ENCODE results near the gene EFNA1. TPM values are rescaled to one million over a fixed set of nuclear protein-coding genes. Genes with fewer than 3 reads are reported as not detected.

EFNA1 gene
- total RNA-seq, 1 experiment from 2014 or later, result 19.7 TPM

GRCh38 chr1:155127967-155128754 lies 485 bp downstream of the EFNA1 start:
- no TSS peak for BruUV-seq (replicated peaks)
- DNase-seq (ENCODE audit: low read depth, low spot score) (no peak), ATAC-seq (peak; percentile 4)
- no peak for TF ChIP-seq SP1 (IDR thresholded peaks at IDR 0.05; ENCODE audit: low read depth)
- TF ChIP-seq EZH2phosphoT487 (IDR thresholded peaks at IDR 0.05; ENCODE audit: borderline replicate concordance), result no peak
- no peak for TF ChIP-seq CEBPB (IDR thresholded peaks at IDR 0.05; ENCODE audit: low read depth)
- TF ChIP-seq SRF (IDR thresholded peaks at IDR 0.05; ENCODE audit: low read depth), result no peak
- TF ChIP-seq POLR2A (IDR thresholded peaks at IDR 0.05; ENCODE audit: borderline replicate concordance, extremely low read depth, insufficient read depth, insufficient read length), result no peak
- TF ChIP-seq POLR2AphosphoS5 (IDR thresholded peaks at IDR 0.05; ENCODE audit: low read depth, low read length), result no peak
- no peak for TF ChIP-seq FOSL1 (IDR thresholded peaks at IDR 0.05; ENCODE audit: low read depth)
- TF ChIP-seq EGR1 (IDR thresholded peaks at IDR 0.05; ENCODE audit: low read depth), result no peak
- peaks cover 41% of the 10 kb centered on the region for H3K79me2 ChIP-seq (ENCODE audit: insufficient read depth, low read length)
- H3K4me3 ChIP-seq (replicated peaks in 1 of 2; ENCODE audit: low read depth in 1 of 2, low read length in 2 of 2), result peak overlapping the region; percentile 70 to 97
- intact Hi-C loops (cut with micrococcal nuclease), result loop anchor here (2.0 kb wide), 1 partner anchor 33 kb away; no protein-coding TSS in a partner anchor
- H3K27me3 ChIP-seq (ENCODE audit: insufficient read depth, low read length), result no peaks in the 10 kb centered on the region
- H3K4me2 ChIP-seq (ENCODE audit: low read length), result peak overlapping the region; percentile 99
- no peaks in the 10 kb centered on the region for H3K9me3 ChIP-seq (ENCODE audit: control insufficient read depth in 1 of 2, insufficient read depth in 1 of 2, low read depth in 1 of 2, low read length in 2 of 2)
- peak overlapping the region; percentile 91 for H3K9ac ChIP-seq (ENCODE audit: low read length)
- H3K9me2 ChIP-seq (ENCODE audit: insufficient read depth), result no peaks in the 10 kb centered on the region
- no peak overlapping the region for H2AFZ ChIP-seq (ENCODE audit: low read depth, low read length, poor library complexity, severe bottlenecking)
- peaks cover 7 to 18% of the 10 kb centered on the region in 2 experiments; a peak in 3 of 4 replicates for H3K36me3 ChIP-seq (ENCODE audit: control insufficient read depth in 1 of 2, insufficient read depth in 2 of 2, low read length in 2 of 2)
- peaks cover 29 to 75% of the 10 kb centered on the region in 2 experiments for H3K4me1 ChIP-seq (ENCODE audit: control insufficient read depth in 1 of 2, insufficient read depth in 2 of 2, low read length in 2 of 2)
- RAD21 ChIA-PET (ENCODE audit: low non-redundant PET in 1 of 2, low total read pairs in 2 of 2, uncharacterized antibody in 2 of 2, unreplicated experiment in 2 of 2), result no interaction called here
- CTCF ChIA-PET, result interaction anchor here (0.7 to 3.5 kb wide), 4 partner anchors 37 to 45 kb away, joined by 3 to 13 read pairs (median 7); partner anchors contain the start of gene KRTCAP2
- POLR2A ChIA-PET, result interaction anchor here (2.3 kb wide), 1 partner anchor 66 kb away, joined by 7 read pairs; no protein-coding TSS in a partner anchor
- H3K27ac ChIP-seq (ENCODE audit: low read depth, low read length), result peak overlapping the region; percentile 97
- H4K20me1 ChIP-seq (ENCODE audit: insufficient read depth), result no peaks in the 10 kb centered on the region

Data from HCT116 (cell line).